HG02763 (cell line): Measurements from ENCODE around the gene SUN1.
"Not testable (repeated sequence)": the region's sequence is repeated elsewhere in the genome, so short reads cannot be mapped to it uniquely, and the experiment has no call there.

Experiments
- ATAC-seq: cut with Tn5 transposase; IDR thresholded peaks from one replicate; pipeline ENCODE4 v1.9.1; 2021; ENCODE audit warnings: mild to moderate bottlenecking, moderate library complexity; ENCODE audit not compliant: unreplicated experiment

Gene SUN1, protein sequence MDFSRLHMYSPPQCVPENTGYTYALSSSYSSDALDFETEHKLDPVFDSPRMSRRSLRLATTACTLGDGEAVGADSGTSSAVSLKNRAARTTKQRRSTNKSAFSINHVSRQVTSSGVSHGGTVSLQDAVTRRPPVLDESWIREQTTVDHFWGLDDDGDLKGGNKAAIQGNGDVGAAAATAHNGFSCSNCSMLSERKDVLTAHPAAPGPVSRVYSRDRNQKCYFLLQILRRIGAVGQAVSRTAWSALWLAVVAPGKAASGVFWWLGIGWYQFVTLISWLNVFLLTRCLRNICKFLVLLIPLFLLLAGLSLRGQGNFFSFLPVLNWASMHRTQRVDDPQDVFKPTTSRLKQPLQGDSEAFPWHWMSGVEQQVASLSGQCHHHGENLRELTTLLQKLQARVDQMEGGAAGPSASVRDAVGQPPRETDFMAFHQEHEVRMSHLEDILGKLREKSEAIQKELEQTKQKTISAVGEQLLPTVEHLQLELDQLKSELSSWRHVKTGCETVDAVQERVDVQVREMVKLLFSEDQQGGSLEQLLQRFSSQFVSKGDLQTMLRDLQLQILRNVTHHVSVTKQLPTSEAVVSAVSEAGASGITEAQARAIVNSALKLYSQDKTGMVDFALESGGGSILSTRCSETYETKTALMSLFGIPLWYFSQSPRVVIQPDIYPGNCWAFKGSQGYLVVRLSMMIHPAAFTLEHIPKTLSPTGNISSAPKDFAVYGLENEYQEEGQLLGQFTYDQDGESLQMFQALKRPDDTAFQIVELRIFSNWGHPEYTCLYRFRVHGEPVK

DNA sequence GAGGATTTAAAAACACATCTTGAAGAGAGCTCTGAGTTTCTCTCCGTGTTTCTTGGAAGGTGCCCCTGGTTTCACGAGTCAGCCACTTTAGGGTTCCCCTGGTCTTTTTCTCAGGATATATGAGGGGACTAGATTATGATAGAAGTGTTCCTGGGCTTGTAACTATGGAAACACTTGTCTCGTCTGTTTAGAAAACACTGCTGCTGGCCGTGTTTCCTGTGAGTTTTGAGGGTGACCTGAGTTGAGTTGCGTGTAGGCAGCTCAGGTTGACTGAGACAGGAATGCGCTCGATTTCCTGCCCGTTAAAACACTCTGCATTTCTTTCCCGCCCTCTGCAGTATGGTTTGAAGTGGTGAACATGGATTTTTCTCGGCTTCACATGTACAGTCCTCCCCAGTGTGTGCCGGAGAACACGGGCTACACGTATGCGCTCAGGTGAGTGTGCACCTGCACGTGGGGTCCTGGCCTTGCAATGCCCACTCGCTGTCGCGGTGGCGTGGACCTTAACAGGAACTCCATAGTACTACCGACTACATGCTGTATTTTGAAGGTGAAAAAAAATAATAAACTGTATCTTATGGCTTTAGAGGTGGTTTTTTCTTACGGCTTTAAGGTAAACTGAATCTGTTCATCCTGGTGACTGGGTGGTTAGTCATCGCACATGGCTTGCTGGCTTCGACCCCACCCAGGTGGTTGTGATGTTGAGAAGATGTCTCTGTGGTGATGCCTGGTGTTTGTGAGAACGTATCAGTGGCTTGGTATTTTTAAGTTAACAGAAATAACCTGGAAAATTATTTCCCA is at the start of gene SUN1:
Gene SUN1 (plus strand): TSS at position 310 of the 801 bp plus-strand sequence. CDS start 49 bp downstream, at position 359.
- ATAC-seq, result peak; percentile 40

DNA sequence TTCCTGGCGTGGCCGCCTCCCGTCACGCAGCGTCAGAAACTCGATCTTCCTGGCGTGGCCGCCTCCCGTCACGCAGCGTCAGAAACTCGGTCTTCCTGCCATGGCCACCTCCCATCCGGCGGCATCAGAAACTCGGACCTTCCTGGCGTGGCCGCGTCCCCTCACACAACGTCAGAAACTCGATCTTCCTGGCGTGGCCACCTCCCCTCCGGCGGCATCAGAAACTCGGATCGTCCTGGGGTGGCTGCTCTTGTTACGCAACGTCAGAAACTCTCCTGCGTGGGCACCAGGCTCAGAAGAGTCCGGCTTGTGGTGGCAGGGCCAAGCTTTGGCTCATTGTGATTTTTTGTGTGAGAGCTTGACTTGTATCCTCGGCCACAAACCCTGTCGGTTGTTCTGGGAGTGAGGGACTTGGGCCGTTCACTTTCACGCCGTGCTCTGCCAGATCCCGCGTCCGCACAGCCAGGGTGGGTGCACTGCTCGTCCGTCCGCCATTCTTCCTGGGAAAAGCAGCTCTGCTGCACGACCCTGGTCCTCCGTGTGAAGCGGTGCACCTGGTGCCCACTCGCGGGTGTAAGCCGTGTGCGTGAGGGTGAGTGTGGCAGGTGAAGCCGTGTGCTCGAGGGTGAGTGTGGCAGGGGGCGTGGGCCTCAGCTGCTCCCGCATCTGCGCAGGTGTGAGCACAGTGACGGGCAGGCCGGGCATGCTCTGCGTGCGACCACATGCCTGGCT is 49.4 kb upstream of the SUN1 start:
- ATAC-seq, result no peak

DNA sequence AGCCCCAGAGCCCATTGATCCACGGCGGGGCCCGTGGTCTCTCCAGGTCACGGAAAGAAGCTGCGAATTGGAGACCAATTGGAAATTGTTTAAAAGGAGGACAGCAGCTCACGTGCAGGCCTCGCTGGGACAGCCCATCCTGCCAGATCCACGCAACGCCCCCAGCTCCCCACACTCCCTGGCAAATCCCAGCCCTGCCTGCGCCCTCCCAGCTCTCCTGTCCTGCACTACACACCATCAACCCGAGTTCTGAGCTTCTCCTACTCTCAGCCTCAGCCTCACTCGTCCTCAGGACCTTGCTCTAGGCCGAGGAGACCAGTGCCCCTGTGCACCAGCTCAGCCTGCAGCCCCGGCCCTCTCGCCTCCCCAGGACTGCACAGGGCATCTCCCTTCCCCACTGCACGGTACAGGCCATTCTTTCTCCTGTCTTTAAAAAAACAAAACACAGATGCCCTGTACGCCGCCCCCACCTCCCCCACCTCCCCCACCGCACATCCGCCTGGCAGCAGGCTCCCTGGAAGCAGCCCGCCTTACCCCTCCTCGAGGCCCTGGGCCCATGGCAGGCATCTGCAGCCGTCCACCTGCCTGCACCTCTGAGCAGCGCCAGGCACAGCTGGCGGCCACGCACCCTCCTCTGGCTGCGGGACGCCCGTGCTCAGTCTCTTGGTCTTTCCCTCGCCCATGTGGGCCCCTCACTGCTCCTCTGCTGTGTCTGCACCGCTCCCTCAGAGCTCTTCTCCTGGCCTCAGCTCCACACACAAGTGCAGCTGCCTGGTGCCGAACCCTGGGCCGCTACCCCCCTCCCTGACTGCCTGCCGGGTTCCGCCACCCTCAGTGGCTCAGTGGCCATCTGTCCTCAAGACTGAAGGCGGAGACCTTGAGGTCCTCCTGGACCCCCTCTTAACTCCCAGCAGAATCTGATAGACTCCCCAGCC is 48.5 kb upstream of the SUN1 start:
- ATAC-seq, result no peak

DNA sequence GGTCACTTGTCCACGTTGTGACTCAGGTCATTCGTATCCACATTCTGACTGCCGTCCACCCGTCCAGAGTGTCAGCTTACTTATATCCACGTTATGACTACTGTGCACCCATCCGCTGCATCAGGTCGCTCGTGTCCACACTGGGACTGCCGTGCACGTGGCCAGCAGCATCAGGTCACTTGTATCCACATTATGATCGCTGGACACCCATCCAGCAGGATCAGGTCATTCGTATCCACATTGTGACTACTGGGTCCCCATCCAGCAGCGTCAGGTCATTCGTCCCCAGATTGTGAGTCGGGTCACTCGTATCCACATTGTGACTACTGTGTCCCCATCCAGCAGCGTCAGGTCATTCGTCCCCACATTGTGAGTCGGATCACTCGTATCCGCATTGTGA is 47.3 kb upstream of the SUN1 start:
- no peak for ATAC-seq

DNA sequence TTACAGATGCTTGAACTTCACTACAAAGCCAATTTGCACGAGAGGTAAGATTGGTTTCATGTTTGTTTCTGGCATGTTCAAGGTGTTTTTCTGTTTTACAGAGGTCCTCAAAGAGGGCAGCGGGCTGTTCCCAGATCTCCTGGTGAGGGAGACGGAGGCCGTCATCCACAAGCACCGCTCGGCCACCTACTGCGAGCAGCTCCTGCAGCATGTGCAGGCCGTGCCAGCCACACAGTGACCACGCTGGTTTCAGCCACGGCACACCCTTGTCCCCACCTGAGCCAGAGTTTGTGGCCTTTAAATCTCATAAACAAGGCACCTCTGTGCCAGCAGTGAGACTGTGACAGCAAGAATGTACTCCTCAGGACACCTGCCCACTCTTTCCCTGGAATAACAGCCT is 46.9 kb upstream of the SUN1 start:
- ATAC-seq, result no peak

DNA sequence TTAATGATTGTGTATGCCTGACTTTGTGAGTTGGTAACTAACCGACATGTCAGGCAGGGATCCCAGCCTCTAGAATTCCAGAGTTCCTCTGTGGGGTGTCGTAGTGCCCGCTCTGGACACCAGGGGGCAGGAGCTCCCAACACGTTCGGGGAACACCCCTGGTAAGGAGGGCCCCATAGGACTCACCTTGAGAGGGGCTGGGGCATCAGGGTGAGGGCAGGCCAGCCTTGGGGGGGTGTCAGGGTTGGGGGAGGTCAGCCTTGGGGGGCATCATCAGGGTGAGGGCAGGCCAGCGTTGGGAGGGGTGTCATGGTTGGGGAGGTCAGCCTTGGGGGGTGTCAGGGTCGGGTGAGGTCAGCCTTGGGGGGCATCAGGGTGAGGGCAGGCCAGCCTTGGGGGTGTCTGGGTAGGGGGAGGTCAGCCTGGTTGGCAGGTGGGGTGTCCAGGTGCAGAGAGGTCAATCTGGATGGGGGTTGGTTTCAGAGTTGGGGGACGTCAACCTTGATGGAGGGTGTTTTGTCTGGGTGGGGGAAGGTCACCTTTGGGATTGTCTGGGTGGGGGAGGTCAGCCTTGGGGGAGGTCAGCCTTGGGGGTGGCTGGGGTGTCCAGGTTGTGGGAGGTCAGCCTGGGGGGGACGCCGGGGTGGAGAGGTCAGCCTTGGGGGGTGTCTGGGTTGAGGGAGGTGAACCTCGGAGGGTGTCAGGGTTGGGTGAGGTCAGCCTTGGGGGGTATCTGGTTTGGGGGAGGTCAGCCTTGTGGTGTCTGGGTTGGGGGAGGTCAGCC is 45.6 kb upstream of the SUN1 start:
- no peak for ATAC-seq

DNA sequence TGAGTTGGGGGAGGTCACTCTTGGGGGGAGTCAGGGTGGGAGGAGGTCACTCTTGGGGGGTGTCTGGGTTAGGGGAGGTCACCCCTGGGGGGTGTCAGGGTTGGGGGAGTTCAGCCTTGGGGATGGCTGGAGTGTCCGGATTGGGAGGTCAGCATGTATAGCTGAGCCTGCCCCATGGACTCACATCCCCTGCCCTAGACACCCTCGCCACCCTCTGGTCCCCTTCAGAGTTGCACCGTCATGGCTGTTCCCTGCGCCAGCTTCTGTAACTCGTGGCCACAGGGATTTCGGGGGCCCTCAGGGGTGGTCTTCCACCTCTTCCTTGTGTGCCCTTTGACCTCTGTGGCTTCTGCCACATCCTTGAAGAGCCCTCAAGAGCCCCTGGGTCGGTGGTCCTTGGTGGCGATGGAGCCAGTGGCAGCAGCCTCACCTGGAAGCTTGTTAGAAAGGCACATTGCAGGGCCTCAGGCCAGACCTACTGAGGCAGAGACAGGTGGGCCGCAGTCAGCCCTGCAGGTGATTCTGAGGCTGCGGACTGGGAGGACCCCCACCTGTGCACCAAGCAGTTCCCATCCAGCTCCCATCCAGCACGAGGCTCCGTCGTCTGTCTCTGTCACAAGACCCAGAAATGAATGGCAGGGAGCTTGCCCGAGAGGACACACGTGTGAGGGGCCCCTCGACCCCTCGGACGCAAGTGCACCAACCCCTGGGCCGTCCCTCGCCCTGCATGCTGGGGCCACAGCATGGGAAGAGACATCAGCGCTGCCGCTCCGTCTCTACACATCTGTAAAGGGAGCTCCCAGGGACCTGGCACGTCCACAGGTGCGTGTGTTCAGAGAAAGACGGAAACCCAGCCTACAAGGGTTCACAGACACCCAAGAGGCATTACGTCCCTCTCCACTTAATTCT is 44.7 kb upstream of the SUN1 start:
- no peak for ATAC-seq

DNA sequence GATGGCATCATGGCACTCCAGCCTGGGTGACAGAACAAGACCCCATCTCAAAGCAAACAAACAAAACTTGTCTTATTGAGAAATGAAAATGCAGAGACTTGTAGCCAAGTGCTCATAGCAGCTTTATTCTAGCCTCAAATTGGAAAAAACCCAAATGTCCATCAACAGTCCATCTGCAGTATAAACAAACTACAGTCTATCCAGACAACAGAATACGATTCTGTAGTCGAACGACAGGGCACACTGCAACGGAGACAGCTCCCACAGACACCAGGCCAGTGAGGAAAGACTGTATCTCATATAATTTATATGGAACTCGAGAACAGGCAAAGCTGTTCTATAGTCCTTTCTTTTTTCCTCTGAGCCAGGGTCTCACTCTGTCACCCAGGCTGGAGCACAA is 40.8 kb upstream of the SUN1 start:
- no peak for ATAC-seq

DNA sequence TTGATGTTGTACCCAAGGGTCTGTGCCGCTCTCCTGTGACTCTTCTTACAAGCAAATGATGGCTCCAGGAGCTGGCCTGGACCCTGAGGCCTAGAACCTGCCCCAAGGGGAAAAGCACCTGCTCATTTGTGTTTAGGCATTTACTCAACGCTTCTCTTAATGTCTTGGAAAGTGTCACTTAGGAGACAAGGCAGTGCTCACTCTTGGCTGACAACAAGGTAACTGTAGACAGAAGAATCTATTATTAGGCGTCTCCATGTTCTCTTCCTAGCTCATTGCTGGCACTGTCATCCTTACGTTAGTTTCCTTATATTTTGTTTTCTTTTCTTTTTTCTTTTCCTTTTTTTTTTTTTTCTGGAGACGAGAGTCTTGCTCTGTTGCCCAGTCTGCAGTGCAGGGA is 38.1 kb upstream of the SUN1 start:
- no peak for ATAC-seq

DNA sequence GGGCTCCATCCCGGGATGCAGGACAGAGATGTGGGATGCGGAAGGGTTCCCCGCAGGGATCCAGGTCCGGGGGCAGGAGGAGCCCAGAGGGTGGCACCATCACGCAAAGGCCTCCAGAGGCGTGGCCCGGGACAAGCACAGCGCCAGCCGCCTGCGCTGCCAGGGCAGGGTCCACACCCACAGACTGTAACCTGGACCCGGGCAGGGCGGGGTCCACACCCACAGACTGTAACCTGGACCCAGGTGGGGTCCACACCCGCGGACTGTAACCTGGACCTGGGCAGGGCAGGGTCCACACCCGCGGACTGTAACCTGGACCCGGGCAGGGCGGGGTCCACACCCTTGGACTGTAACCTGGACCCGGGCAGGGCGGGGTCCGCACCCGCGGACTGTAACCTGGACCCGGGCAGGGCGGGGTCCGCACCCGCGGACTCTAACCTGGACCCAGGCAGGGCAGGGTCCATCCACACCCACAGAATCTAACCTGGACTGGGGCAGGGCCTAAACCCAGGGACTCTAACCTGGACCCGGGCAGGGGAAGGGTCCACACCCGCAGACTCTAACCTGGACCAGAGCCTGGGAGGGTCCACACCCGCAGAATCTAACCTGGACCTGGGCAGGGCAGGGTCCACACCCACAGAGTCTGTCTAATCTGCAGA is 37.5 kb upstream of the SUN1 start:
- no peak for ATAC-seq

DNA sequence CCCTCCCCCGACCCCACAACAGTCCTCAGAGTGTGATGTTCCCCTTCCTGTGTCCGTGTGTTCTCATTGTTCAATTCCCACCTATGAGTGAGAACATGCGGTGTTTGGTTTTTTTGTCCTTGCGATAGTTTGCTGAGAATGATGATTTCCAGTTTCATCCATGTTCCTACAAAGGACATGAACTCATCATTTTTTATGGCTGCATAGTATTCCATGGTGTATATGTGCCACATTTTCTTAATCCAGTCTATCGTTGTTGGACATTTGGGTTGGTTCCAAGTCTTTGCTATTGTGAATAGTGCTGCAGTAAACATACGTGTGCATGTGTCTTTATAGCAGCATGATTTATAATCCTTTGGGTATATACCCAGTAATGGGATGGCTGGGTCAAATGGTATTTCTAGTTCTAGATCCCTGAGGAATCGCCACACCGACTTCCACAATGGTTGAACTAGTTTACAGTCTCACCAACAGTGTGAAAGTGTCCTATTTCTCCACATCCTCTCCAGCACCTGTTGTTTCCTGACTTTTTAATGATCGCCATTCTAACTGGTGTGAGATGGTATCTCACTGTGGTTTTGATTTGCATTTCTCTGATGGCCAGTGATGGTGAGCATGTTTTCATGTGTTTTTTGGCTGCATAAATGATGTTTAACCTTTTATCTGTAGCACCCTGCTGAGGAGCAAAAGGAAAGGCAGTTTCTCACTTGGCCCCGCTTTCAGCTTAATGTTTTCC is 35.7 kb upstream of the SUN1 start:
- not testable (repeated sequence) for ATAC-seq

DNA sequence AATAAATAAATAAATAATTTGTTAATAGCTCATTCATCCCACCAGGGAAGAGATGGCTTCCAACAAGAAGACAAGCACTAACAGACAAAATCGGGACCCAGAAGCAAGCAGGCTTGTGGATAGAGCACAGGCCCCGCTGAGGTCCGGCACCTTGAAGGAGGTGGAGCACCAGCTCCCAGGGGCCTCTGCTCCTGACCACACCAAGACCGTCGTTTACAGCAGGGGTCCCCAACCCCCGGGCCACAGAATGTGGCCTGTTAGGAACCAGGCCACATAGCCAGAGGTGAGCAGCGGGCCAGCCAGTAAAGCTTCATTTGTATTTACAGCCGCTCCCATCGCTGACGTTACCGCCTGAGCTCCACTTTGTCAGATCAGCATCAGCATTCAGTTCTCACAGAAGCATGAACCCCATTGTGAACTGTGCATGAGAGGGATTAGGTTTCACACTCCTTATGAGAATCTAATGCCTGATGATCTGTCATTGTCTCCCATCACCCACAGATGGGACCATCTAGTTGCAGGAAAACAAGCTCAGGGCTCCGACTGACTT is 33.3 kb upstream of the SUN1 start:
- no peak for ATAC-seq

DNA sequence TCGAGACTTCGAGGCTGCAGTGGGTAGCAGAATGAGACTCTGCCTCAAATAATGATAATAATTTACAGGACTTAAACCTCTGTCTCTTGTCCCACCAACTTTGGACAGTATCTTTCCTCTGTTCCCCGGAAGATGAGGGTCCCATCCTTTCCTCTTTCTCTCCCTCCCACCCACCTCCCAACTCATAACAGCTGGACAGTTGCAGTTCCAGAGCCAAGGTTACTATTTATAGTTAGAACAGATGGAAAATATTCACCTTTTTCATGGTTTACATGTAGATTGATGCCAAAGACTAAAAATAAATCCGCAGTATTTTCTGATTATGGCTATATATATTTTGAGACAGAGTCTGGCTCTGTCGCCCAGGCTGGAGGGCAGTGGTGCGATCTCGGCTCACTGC is 31.6 kb upstream of the SUN1 start:
- no peak for ATAC-seq

DNA sequence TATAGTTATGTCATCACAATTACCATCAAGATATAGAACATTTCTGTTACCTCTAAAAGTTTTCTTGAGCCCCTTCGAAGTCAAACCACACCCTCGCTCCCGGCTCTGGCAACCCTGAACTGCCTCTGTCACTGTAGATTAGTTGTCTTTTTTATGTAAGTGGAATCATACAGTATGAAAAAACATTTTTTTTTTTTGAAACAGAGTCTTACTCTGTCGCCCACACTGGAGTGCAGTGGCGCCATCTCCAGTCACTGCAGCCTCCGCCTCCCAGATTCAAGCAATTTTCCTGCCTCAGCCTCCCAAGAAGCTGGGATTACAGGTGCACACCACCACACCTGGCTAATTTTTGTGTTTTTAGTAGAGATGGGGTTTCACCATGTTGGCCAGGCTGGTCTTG is 30.9 kb upstream of the SUN1 start:
- ATAC-seq, result not testable (repeated sequence)

DNA sequence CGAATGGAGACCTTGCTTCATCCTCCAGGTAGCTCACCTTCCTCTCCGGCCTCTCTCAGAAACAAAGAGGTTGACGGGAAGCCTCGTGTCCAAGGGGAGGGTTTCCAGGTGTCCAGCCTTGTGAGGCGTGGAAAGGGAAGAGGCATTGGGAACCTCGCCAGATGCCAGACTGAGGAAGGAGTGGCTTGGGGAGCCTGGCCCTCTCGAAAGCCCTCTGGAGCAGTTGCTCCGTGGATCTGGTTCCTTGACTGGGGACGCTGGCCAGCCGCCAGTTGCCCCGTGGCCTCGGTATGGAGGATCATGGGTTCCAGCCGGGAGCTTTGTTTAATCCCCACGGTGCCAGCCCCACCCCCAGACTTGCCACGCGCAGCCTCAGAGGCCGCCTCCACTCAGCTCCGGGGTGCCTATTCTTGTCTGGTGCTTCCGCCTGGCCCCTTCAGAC is 30.3 kb upstream of the SUN1 start:
- no peak for ATAC-seq

DNA sequence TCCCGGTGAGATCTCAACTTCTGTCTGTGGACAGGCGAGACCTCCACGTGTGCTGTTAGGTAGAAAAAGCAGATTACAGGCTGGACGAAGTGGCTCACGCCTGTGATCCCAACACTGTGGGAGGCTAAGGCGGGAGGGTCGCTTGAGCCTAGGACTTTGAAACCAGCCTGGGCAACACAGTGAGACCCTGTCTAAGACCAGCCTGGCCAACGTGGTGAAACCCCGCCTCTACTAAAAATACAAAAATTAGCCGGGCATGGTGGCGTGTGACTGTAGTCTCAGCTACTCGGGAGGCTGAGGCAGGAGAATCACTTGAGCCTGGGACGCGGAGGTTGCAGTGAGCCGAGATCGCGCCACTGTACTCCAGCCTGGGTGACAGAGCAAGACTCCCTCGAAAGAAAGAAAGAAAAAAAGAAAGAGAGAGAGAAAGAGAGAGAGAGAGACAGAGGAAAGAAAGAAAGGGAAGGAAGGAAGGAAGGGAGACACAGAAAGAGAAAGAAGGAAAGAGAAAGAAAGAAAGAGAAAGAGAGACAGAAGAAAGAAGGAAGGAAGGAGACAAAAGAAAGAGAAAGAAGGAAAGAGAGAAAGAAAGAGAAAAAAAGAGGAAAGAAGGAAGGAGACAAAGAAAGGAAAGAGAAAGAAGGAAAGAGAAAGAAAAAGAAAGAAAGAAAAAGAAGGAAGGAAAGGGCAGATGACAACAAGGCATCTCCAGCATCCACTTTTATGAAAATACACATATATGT is 29.6 kb upstream of the SUN1 start:
- no peak for ATAC-seq
